Spinal cord (tissue), 10 donors: ENCODE data around the gene CASP7. TPM values are rescaled to one million over a fixed set of nuclear protein-coding genes. Genes with fewer than 3 reads are reported as not detected.

Experiments
- DNase-seq, 6 donors: peaks; one replicate each; pipeline versions ENCODE4 v3.0.0 to v3.0.0-alpha.2; 2013 to 2015; ENCODE audit warnings: low spot score in 6 of 6, low read depth in 4 of 6
- H3K27ac ChIP-seq: one replicate; pipeline ENCODE4 v1.5.1; 2013; ENCODE audit warnings: low read depth, low read length, control low read depth
- H3K27me3 ChIP-seq: one replicate; pipeline ENCODE4 v1.6.1; 2013; ENCODE audit warnings: low read length; ENCODE audit not compliant: control insufficient read depth, insufficient read depth
- H3K36me3 ChIP-seq: one replicate; pipeline ENCODE4 v1.6.1; 2013; ENCODE audit warnings: low read length; ENCODE audit not compliant: control insufficient read depth, insufficient read depth
- H3K4me1 ChIP-seq: one replicate; pipeline ENCODE4 v1.6.1; 2013; ENCODE audit warnings: low read length; ENCODE audit not compliant: control insufficient read depth, insufficient read depth
- H3K4me3 ChIP-seq: one replicate; pipeline ENCODE4 v1.5.1; 2013; ENCODE audit warnings: low read depth, low read length, control low read depth
- H3K9me3 ChIP-seq: one replicate; pipeline ENCODE4 v1.6.1; 2013; ENCODE audit warnings: low read length; ENCODE audit not compliant: control insufficient read depth, insufficient read depth
- WGBS: methylation state at CpG from one replicate; pipeline ENCODE4 v1.1.5; 2013; ENCODE audit warnings: missing lambda C conversion rate; ENCODE audit not compliant: insufficient coverage; 5-methylcytosine and 5-hydroxymethylcytosine counted together
- polyA plus RNA-seq, 2 donors: library from polyadenylated mRNA; unstranded; fragments of 120-200 nt; gene quantifications; one replicate each; pipeline ENCODE4 v1.2.1, GENCODE V29; 2013; ENCODE audit not compliant: insufficient read length in 2 of 2
- total RNA-seq, 2 donors: library from RNA; depleted of rRNA in 1 of 2; stranded (reverse); fragments of 120-200 nt in 1 of 2; fragments of >200 nt in 1 of 2; gene quantifications; one replicate each; pipeline versions ENCODE4 v1.2.3 to v1.2.4, GENCODE V29; 2013 to 2014
- donor health status: healthy.

CASP7 gene
- total and polyA plus RNA-seq, 4 donors: 8.0 to 23.3 (median 9.5) TPM

DNA sequence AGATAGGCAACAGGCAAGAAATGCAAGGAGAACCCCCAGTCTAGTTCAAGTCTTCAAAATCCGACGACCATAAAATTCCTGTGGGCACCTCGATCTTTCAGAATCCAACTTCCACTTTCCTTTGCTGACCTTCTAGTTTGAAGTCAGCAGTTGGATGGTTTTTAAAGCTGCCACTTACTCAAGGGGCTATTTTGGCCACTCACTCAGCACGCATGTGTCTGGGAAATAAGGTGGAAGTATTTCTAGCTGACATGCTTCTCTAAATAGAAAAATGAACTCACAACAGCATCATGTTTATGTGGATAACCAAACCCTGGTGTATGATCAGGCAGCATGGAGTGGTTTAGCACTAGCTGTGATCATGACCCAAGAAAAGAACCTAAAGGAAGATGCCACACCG lies 15.8 kb upstream of the CASP7 start, which contains the start of gene NRAP:
TSS of gene NRAP (minus strand) at position 134 of the 400 bp plus-strand sequence. CDS start 159 bp downstream, outside the sequence.
- no peaks in the 10 kb centered on the region for H3K9me3 ChIP-seq
- DNase-seq: no peak
- H3K4me3 ChIP-seq: no peak within 1 kb of the TSS
- no CpG with 5 or more reads among the region's 5 CpGs for WGBS
- H3K27me3 ChIP-seq: no peaks in the 10 kb centered on the region
- no peak within 1 kb of the TSS for H3K27ac ChIP-seq
- H3K4me1 ChIP-seq: no peaks in the 10 kb centered on the region
- H3K36me3 ChIP-seq: no peaks in the 10 kb centered on the region

DNA sequence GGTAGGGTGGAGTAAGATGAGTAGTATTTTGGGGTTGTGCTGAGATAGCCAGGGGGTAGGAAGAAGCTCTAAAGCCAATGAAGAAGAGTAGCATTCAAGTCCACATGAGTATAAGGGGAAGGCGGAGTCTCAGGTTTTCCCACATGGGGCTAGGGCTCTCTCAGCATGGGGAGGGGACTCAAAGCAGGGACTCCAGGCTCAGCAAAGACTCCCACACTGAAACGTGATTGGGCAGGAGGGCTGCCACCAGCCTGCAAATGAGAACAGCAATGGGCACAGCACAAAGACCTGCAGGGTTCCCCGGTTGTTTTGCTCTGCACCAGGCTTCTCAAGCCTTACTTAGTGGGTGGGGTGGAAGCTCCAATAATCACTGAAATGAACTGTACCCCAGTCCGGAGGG lies 14.4 kb upstream of the CASP7 start:
- no peak overlapping the region for H3K4me3 ChIP-seq
- 69% methylated on average over 4 of the region's 4 CpGs for WGBS
- no peak overlapping the region for H3K27ac ChIP-seq
- no peaks in the 10 kb centered on the region for H3K4me1 ChIP-seq
- H3K9me3 ChIP-seq: no peaks in the 10 kb centered on the region
- DNase-seq: no peak
- no peaks in the 10 kb centered on the region for H3K27me3 ChIP-seq
- H3K36me3 ChIP-seq: no peaks in the 10 kb centered on the region

DNA sequence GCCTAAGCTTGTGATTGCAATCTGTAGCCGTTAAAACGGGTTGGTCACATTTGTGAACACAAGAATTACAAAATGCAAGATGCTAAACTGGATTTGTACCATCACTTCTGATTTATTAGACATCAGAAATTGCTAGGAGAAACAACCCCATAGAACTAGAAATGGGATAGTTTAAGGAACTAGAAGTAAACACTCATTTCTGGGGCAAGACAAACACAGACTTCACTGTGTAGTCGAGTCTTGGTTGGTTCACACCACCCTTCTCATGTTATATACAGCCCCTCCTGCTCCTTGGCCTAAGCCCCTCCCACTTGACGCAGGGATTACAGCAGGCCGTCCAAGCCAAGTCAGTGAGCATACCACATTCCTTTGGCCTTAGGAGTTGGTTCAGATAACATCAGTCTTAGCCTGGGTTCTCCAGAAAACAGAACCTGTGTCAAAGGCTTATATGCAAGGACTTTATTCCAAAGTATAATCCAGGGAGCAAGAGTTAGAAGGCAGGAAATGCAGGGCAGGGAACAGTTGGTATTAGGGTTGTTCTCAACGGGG lies 13.8 kb upstream of the CASP7 start:
- no peaks in the 10 kb centered on the region for H3K4me1 ChIP-seq
- H3K27me3 ChIP-seq: no peaks in the 10 kb centered on the region
- no peak for DNase-seq
- no peak overlapping the region for H3K27ac ChIP-seq
- H3K9me3 ChIP-seq: no peaks in the 10 kb centered on the region
- 57% methylated on average over 4 of the region's 6 CpGs for WGBS
- H3K36me3 ChIP-seq: no peaks in the 10 kb centered on the region
- no peak overlapping the region for H3K4me3 ChIP-seq

- H3K27me3 ChIP-seq: no peaks in the 10 kb centered on the region
- no peak for DNase-seq
- WGBS: 100% methylated on average over 1 of the region's 5 CpGs
- H3K4me3 ChIP-seq: no peak overlapping the region
- no peak overlapping the region for H3K27ac ChIP-seq
- H3K4me1 ChIP-seq: no peaks in the 10 kb centered on the region
- no peaks in the 10 kb centered on the region for H3K36me3 ChIP-seq
- H3K9me3 ChIP-seq: no peaks in the 10 kb centered on the region
Observed at GRCh38 chr10:113666682-113667252, 12.9 kb upstream of the CASP7 start.

GRCh38 chr10:113680190-113681111 lies 739 bp downstream of the CASP7 start:
- H3K36me3 ChIP-seq: no peaks in the 10 kb centered on the region
- peak overlapping the region; percentile 81 for H3K4me3 ChIP-seq
- WGBS: 9% methylated on average over 23 of the region's 28 CpGs
- DNase-seq: peak in 5 of 6 donors; percentile 8 to 40 (median 14)
- peaks cover 22% of the 10 kb centered on the region for H3K4me1 ChIP-seq
- H3K27ac ChIP-seq: peak overlapping the region; percentile 92
- H3K9me3 ChIP-seq: no peaks in the 10 kb centered on the region
- H3K27me3 ChIP-seq: peaks cover 16% of the 10 kb centered on the region

DNA sequence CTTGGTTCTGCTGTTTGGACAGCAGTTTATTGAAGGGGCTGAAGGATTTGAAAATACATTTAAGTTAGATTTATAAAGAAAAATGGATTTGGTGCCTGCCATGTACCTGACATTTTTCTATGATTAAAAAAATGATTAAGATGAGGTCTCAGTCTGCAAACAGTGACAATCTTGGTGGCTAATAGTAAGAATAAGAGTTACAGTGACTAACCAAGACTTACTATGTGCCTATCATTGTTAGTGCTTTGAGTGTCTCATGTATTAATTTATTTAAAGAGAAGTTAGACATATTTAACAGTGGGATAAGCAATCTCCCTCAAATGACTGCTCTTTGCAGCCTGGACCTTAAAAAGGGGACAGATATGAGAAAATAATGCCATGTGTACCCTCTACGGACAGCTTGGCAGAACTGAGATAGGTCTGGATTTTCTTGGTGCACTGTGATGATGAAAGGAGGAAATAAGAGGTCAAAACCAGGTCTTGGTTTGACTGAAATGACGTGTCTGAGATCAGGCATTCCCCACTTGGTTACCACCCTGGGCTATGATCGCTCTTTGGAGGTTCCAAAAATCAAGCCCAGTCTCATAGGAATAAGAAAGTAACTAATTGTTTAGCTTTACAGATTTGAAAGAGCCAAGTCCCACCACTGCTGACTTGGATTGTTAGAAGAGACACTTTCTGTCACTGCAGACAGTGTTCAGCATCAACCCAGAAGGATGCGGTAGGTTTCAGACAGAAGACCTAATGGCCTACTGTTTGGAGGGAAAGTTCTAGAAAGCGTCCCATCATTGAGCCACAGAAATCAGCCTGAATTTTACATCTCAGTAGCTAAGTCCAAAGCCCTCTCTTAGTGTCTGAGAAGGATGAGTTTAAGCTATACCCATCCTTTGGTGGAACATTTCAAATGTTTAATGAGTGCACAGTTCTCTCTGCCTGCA lies 2.1 kb downstream of the CASP7 start:
- H3K9me3 ChIP-seq: no peaks in the 10 kb centered on the region
- no peaks in the 10 kb centered on the region for H3K36me3 ChIP-seq
- peaks cover 22% of the 10 kb centered on the region for H3K4me1 ChIP-seq
- DNase-seq: no peak
- H3K27ac ChIP-seq: no peak overlapping the region
- H3K27me3 ChIP-seq: peaks cover 16% of the 10 kb centered on the region
- 93% methylated on average over 4 of the region's 5 CpGs for WGBS
- no peak overlapping the region for H3K4me3 ChIP-seq

- H3K27me3 ChIP-seq: peaks cover 16% of the 10 kb centered on the region
- no peaks in the 10 kb centered on the region for H3K36me3 ChIP-seq
- peaks cover 22% of the 10 kb centered on the region for H3K4me1 ChIP-seq
- H3K4me3 ChIP-seq: no peak overlapping the region
- DNase-seq: no peak
- H3K9me3 ChIP-seq: peaks cover 3% of the 10 kb centered on the region
- H3K27ac ChIP-seq: no peak overlapping the region
- no CpG with 5 or more reads among the region's 2 CpGs for WGBS
Observed at GRCh38 chr10:113683300-113683699, 3.6 kb downstream of the CASP7 start.

GRCh38 chr10:113686028-113686427 lies 6.3 kb downstream of the CASP7 start:
- Histone ChIP-seq H3K4me3 (no peak overlapping the region), H3K9me3 (peaks cover 3% of the 10 kb centered on the region), H3K27me3 (no peaks in the 10 kb centered on the region), H3K27ac (no peak overlapping the region), H3K4me1 (no peaks in the 10 kb centered on the region), H3K36me3 (no peaks in the 10 kb centered on the region)
- no peak for DNase-seq
- no CpG with 5 or more reads among the region's 3 CpGs for WGBS

DNA sequence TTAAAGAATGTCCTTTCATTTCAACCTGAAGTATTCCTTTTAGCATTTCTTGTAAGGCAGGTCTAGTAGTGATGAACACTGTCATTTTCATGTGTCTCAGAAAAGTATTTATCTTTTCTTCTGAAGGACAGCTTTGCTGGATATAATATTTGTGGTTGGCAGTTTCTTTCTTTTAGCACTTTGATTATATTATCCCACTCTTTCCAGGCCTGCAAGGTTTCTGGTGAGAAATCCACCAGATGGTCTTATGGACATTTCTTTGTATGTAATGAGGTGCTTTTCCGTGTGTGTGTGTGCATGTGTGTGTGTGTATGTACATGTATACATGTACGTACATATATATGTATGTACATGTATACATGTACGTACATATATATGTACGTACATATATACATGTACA lies 7.3 kb downstream of the CASP7 start:
- WGBS: no CpG with 5 or more reads among the region's 4 CpGs
- no peak for DNase-seq
- H3K27ac ChIP-seq: no peak overlapping the region

More for the DNA sequence above, 7.3 kb downstream of the CASP7 start:
- Histone ChIP-seq H3K9me3 (peaks cover 3% of the 10 kb centered on the region), H3K27me3 (no peaks in the 10 kb centered on the region), H3K4me1 (no peaks in the 10 kb centered on the region), H3K36me3 (no peaks in the 10 kb centered on the region), H3K4me3 (no peak overlapping the region)
